Lung microvascular endothelial cell (primary cell): ENCODE measurements around the gene WBP11. TPM values are rescaled to one million over a fixed set of nuclear protein-coding genes. Genes with fewer than 3 reads are reported as not detected.

Experiments
- DNase-seq, 2 donors: peaks; one replicate each; pipeline versions ENCODE4 v3.0.0 to v3.0.0-alpha.2; 2010; ENCODE audit warnings: low read depth in 2 of 2
- total RNA-seq: library from RNA; depleted of rRNA; stranded (reverse); fragments of >200 nt; gene quantifications from 2 replicates; pipeline ENCODE4 v1.2.1, GENCODE V29; 2014

Gene WBP11
- 11.5 and 15.9 TPM in 2 replicates for total RNA-seq

DNA sequence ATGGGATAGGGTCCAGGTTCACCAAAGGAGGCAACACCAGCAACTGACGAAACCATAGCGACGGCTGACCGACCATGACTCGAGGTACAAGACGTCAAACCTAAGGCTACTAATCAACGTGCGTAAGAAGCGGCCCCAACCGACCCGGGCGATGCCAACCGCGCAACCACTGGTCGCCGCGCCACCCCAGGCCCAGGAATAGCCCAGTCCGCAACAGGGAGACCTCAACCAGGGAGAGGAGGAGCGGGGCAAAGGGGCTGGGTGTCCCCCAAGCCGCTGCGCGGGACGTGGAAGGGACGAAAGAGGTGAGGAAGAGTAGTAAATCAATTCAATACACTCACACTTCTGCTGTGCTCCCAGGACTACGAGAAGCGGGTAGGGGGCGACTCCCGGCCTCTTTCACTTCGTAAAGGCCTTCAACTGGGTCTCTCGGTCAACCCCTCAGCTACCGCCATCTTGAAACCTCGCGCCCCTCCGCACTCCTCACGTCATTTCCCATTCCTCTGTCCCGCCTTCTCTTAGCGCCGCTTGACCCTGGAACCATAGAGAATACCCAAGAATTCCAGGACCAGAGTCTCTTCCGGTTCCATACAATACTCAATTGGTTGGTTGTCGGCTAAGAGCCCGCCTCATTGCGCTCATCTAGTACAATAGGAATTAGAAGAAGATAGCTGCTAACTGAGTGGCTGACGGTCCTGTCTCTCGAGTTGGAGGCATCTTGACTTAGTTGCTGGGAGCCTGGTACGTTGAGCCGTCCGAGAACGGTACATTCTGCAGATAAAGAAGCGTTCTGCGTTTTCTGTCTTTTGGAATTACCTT is at the start of gene WBP11, which contains the start of gene C12orf60:
WBP11 (minus strand) TSS at position 468 of the 819 bp plus-strand sequence. CDS start 2,095 bp downstream, outside the sequence.
C12orf60 (plus strand) TSS at position 660 of the 819 bp plus-strand sequence. CDS start 19,266 bp downstream, outside the sequence.
- peak; percentile 98 to 100 for DNase-seq

DNA sequence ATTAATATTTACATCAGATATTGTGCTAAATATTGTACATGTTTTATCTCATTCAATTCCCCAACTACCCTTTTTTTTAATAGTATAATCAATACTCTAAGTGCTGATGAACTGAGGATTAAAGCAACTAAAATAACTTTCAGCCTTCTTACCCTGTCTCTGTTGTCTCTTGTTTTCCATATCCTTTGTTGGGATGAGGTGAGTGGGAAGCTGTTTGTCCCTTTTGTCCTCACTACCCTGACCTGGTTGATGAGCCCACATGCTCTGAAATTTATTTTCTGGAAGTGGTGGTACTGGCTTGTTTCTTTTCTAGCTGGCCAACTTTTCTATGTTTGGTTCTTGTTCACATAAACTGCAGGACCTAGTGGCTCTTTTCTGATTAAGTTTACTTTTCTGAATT is 49.6 kb upstream of the WBP11 start:
- DNase-seq, result no peak

DNA sequence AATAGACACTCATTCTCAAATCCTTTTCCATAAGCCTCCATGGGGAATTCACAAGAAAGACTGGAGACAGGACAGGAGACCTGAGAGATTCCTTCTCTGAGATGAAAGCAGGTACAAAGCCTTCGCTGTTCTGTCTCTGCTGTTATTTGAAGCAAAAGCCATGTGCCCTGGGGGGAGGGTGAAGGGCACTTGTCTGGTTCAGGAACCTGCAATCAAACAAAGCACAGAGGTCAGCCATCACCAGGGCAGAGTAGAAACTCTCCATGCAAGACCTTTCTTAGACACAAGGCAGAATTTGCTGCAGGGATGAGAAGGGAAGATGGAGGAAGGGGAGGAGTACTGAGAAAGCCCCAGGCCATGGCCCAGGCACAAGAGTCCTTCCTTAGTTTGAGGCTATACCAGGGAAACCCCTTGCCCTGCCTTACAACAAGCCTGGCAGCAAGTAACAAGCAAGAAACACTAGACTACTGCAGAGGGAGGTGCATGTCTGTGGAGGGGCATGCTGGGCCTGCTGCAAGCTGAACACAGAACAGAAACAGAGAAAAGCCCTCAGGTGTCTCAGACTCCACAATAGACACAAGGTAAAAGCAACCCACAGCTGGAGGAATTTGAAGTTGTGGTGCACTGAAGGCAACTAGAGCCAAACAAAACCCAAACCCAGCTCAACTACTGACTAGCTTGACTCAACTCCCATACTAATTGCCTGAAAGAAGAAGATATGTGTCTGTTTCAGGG is 47.8 kb upstream of the WBP11 start:
- no peak for DNase-seq

- DNase-seq, result peak; percentile 43 to 61
Measured at GRCh38 chr12:14849661-14850060, 46.4 kb upstream of the WBP11 start.

GRCh38 chr12:14846876-14847580 is 43.8 kb upstream of the WBP11 start:
- peak in 1 of 2 donors; percentile 51 for DNase-seq

- DNase-seq, result peak in 1 of 2 donors; percentile 69
Measured at GRCh38 chr12:14846042-14846587, 42.8 kb upstream of the WBP11 start.

DNA sequence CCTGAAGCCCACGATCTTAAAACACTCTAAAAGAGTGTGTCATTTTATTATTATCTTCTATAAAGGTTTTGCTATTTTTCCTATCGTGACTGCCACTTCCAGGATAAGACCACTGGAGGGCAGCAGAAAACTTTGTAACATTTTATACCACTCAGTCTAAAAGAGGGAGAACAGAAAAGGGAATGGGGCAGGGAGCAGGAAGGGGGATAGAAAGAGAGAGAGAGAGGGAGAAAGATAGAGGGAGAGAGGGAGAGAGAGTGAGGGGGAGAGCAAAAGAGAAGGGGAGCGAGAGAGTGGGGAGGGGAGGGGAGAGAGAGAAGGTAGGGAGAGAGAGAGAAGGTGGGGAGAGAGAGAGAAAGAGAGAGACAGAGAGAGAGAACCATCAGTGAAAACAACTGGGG is 42.1 kb upstream of the WBP11 start:
- DNase-seq, result peak; percentile 77 to 81

GRCh38 chr12:14844401-14844800 is 41.1 kb upstream of the WBP11 start:
- DNase-seq, result no peak

DNA sequence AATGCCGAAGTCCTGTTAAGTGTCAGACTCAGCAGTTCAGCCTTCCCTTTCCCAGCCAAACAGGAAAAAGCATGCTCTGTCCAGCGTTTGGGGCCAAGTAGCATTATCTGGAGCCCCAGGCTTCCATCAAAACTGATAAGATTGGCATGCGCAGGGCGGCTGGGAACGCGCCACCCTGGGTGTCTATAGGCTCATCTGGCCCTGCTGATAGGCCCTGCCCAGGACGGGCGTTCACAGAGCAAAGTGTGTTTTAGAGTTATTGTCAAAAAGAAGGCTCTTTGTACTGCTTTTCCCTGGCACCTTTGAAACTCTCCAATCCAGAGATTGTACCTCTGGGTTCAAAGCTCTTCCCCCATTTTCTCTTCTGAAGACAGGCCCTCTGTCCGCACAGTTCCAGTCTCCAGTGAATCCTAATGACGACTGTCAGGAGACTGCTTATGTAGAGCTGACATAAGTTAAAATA is 40.2 kb upstream of the WBP11 start, which contains the start of gene ART4:
ART4 (minus strand) TSS at position 102 of the 463 bp plus-strand sequence. CDS start 413 bp downstream, outside the sequence.
- DNase-seq, result peak; percentile 87 to 96

- DNase-seq, result no peak
Measured at GRCh38 chr12:14842315-14842714, 39.0 kb upstream of the WBP11 start.

GRCh38 chr12:14841761-14842160 is 38.5 kb upstream of the WBP11 start:
- peak; percentile 92 to 97 for DNase-seq

DNA sequence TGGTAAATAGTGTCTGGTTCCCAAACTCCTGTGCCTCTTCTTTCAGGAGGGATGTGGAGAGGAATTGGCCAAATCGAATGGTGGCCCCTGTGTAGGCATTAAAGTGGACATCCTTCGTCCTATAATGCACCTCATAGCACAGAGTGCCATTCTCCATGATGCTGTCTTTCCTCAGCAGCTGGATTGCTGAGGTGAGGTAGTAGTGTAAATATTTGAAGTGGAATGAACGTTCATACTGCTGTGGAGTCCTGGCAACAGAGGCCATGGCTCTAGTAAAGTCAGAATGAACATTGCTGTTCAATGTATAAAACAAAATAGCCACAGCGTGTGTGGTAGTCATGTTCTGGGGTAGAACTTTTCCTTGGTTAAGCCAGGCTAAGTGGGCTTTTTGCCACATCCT is 37.3 kb upstream of the WBP11 start:
- DNase-seq, result no peak

- no peak for DNase-seq
Measured at GRCh38 chr12:14839262-14839661, 36.0 kb upstream of the WBP11 start.

DNA sequence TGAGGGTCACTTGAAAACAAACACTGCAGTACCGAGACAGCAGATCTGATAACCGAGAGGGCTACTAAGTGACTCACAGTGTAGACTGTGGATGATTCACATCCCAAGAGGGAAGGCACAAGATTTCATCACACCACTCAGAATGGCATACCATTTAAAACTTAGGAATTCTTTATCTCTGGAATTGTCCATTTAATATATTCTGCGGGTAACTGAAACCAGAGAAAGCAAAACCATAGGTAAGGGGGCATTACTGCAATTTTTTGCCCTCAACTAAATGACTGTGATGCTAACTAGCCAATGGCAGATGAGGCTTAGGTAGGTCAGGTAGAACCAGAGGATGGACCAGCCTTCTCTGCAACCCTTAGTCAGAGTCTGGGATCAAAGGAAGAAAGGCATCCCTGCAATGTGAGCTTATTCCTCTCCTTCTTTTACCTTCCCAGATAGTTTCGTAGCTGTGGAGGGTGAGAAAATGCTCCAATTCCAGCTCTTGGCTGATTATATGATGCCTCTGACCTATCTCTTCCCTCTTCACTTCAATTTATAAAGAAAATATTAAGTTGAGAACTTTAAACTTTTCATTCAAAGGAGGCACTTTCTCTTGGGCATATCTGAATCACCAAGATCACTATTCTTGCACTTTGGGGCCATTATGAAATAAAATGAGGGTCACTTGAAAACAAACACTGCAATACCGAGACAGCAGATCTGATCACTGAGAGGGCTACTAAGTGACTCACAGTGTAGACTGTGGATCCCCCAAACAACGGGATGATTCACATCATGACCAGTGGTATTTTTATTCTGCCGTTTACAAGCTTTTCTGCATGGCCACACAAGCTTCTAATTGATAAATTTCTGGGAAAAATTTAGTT is 33.3 kb upstream of the WBP11 start:
- DNase-seq, result peak; percentile 47 to 95

DNA sequence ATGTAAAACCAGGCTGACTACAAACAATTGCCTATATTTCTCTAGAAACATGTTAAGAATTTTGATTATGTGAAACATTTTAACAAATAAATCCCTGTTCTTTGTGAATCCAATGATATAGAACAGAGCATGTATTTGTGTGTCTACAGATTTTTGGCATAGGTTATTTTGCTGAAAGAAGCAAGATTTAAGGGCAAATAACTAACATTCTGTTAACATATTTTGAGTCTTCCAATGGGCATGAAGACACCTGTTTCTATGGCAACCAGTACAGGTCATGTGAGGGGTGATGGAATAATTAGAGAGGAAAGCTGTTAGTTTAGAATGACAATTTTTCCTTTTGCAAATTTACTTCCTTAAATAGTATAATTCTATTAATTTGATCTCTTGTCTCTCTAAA is 31.2 kb upstream of the WBP11 start:
- no peak for DNase-seq

DNA sequence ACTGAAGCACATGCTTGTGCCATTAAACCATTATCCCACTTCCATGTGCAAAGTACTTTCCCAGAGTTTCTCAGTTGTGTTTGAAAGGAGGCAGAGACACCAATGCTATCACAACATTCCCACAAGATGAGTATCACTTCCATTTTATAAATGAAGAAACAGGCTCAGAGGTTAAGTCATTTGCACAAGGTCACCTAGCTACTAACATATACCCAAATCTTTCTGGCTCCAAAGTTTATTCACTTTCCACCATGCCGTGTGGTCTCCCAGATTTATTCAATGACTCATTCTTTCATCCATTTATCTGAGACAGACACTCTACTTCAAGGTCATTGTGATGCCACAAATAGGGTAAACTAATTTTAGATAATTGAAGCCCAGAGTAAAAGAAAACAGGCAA is 30.7 kb upstream of the WBP11 start:
- DNase-seq, result peak in 1 of 2 donors; percentile 27

DNA sequence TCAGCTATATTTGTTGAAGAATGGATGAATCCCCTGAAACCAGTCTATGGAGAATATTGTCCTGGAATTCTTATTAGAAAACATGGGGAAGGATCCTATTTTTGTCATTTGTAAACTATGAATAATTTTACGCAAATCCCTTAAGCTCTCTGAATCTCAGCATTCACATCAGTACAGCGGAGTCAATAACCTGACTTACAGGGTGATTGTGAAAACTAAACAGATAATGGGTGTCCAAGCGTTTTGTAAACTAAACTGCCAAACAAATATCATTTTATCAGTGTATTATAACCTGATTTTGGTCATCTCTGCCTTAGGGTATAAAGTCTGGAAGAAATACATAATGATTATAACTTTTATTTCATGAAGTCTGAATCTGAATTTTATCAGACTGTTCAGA is 30.1 kb upstream of the WBP11 start:
- no peak for DNase-seq

GRCh38 chr12:14828892-14829291 is 25.6 kb upstream of the WBP11 start:
- DNase-seq, result peak; percentile 38 to 50

- no peak for DNase-seq
Measured at GRCh38 chr12:14827043-14827442, 23.8 kb upstream of the WBP11 start.

- DNase-seq, result no peak
Measured at GRCh38 chr12:14826491-14826890, 23.2 kb upstream of the WBP11 start.
